K562 (cell line): ENCODE results near the gene TRIM25. TPM values are rescaled to one million over a fixed set of nuclear protein-coding genes. Genes with fewer than 3 reads are reported as not detected.

ENCODE experiments used
- ATAC-seq: fragments of 200-7000 bp; cut with Tn5 transposase; 3 replicates; pipeline ENCODE4 v1.9.1; 2020; ENCODE audit warnings: moderate library complexity
- BruUV-seq: library from RNA; stranded (reverse); fragments of 400-500 nt; replicated peaks from 2 replicates; lab custom pipeline; 2021; lab: Mats Ljungman, UMichigan
- CTCF ChIA-PET: fragments of 300-600 bp; formaldehyde crosslinking; extraction: SDS; loops from one replicate; lab custom pipeline; 2021; ENCODE audit warnings: low intra/inter-chr PET ratio; lab: Yijun Ruan, JAX
- POLR2A ChIA-PET: fragments of 300-600, 350-650 bp; sonication (Branson Sonifier 250); formaldehyde crosslinking; extraction: SDS; loops from one replicate; lab custom pipeline; 2021; ENCODE audit warnings: antibody characterized with exemption, inconsistent platforms; lab: Yijun Ruan, JAX
- DNase-seq, 4 experiments: peaks; one replicate each; pipeline versions ENCODE4 v3.0.0 to v3.0.0-alpha.2; 2011 to 2018; ENCODE audit warnings: low spot score in 3 of 4, mixed read lengths in 3 of 4; ENCODE audit errors: extremely low read depth in 1 of 4
- FAIRE-seq: peaks from 2 replicates; lab custom pipeline; 2011; peaks lifted over from hg19 to GRCh38; lab: Jason Lieb, UNC
- H2AFZ ChIP-seq: 2 replicates; pipeline ENCODE4 v1.6.0; 2011; ENCODE audit warnings: low read depth, low read length, control low read depth, inconsistent platforms
- H3K27ac ChIP-seq: fragments of 200-600 bp; 3 replicates; pipeline ENCODE4 v1.8.0; 2011; ENCODE audit warnings: low read depth, mild to moderate bottlenecking, control low read depth, inconsistent platforms, low read length, moderate library complexity, mixed read lengths; ENCODE audit errors: extremely low read depth
- H3K27me3 ChIP-seq, 2 experiments: fragments of 300-600 bp in 1 of 2; 2 replicates in 1 of 2; 3 replicates in 1 of 2; pipeline versions ENCODE4 v1.6.0 to v1.8.0; 2011; ENCODE audit warnings: inconsistent platforms in 2 of 2, low read length in 2 of 2, mild to moderate bottlenecking in 1 of 2, mixed read lengths in 1 of 2, moderate library complexity in 1 of 2; ENCODE audit not compliant: control insufficient read depth in 2 of 2, insufficient read depth in 2 of 2
- H3K36me3 ChIP-seq: fragments of 300-600 bp; 3 replicates; pipeline ENCODE4 v1.8.0; 2011; ENCODE audit warnings: mild to moderate bottlenecking, low read length, inconsistent platforms; ENCODE audit not compliant: control insufficient read depth, insufficient read depth
- H3K4me1 ChIP-seq, 2 experiments: fragments of 200-600 bp in 1 of 2; replicated peaks in 1 of 2; 2 replicates in 1 of 2; 3 replicates in 1 of 2; pipeline versions ENCODE4 v1.5.1 to v1.8.0; 2011; ENCODE audit warnings: inconsistent platforms in 2 of 2, low read length in 2 of 2, mild to moderate bottlenecking in 1 of 2, mixed read lengths in 1 of 2, moderate library complexity in 1 of 2; ENCODE audit not compliant: control insufficient read depth in 2 of 2, insufficient read depth in 2 of 2
- H3K4me2 ChIP-seq: 2 replicates; pipeline ENCODE4 v1.6.1; 2011; ENCODE audit warnings: low read length, control low read depth, inconsistent platforms, mixed read lengths; ENCODE audit not compliant: insufficient read depth
- H3K4me3 ChIP-seq: fragments of 200-600 bp; sonication (generic), shearing (Covaris generic); 2 replicates; pipeline ENCODE4 v1.5.1; 2016; ENCODE audit warnings: control low read depth, inconsistent platforms
- H3K79me2 ChIP-seq: fragments of 200-600 bp; 3 replicates; pipeline ENCODE4 v1.8.0; 2011; ENCODE audit warnings: low read length, inconsistent platforms; ENCODE audit not compliant: control insufficient read depth, insufficient read depth
- H3K9ac ChIP-seq, 2 experiments: 2 replicates each; pipeline versions ENCODE4 v1.6.0 to v1.6.1; 2011; ENCODE audit warnings: low read depth in 2 of 2, low read length in 2 of 2, control low read depth in 1 of 2, inconsistent platforms in 1 of 2, mild to moderate bottlenecking in 1 of 2, mixed read lengths in 1 of 2; ENCODE audit not compliant: insufficient read depth in 1 of 2
- H3K9me1 ChIP-seq: one replicate; pipeline ENCODE4 v1.6.0; 2011; ENCODE audit warnings: inconsistent platforms, mild to moderate bottlenecking, low read length, moderate library complexity; ENCODE audit not compliant: control insufficient read depth, insufficient read depth
- H3K9me3 ChIP-seq: replicated peaks from 2 replicates; pipeline ENCODE4 v1.5.1; 2011; ENCODE audit warnings: low read depth, low read length, inconsistent platforms; ENCODE audit not compliant: control insufficient read depth, insufficient read depth
- H4K20me1 ChIP-seq: replicated peaks from 2 replicates; pipeline ENCODE4 v1.6.1; 2011; ENCODE audit warnings: low read length, inconsistent platforms, mixed read lengths; ENCODE audit not compliant: control insufficient read depth, insufficient read depth
- ESRRA ChIP-seq: fragments of 450-650 bp; IDR thresholded peaks from 2 replicates; pipeline ENCODE4 v1.6.1; 2014; ENCODE audit warnings: low read depth, mild to moderate bottlenecking, moderate library complexity, borderline replicate concordance
- ESRRB ChIP-seq: fragments of 250-450 bp; sonication (Bioruptor Pico); IDR thresholded peaks from 2 replicates; pipeline ENCODE4 v1.5.0; 2020; ENCODE audit warnings: mild to moderate bottlenecking, moderate library complexity, borderline replicate concordance
- GABPB1 ChIP-seq: sonication (generic); formaldehyde crosslinking; IDR thresholded peaks from 2 replicates; pipeline ENCODE4 v1.8.0; 2022; ENCODE audit warnings: mild to moderate bottlenecking, missing genetic modification reagents
- SRF ChIP-seq, 2 experiments: fragments of 250-450, 450-650 bp in 1 of 2; sonication (Bioruptor Pico) in 1 of 2; sonication (generic) in 1 of 2; formaldehyde crosslinking; IDR thresholded peaks; 2 replicates each; pipeline versions ENCODE4 v1.5.0 to v1.5.1; 2020 to 2022; ENCODE audit warnings: mild to moderate bottlenecking in 1 of 2, missing genetic modification reagents in 1 of 2
- STAT5B ChIP-seq: fragments of 250-450 bp; sonication (Bioruptor Pico); IDR thresholded peaks from 2 replicates; pipeline ENCODE4 v1.8.0; 2021; ENCODE audit warnings: mild to moderate bottlenecking, inconsistent platforms
- TCF7L2 ChIP-seq: fragments of 150-350 bp; IDR thresholded peaks from 2 replicates; pipeline ENCODE4 v1.6.1; 2016; ENCODE audit warnings: low read depth, mild to moderate bottlenecking, low read length, moderate library complexity
- ZNF165 ChIP-seq: fragments of 250-450 bp; sonication (Bioruptor Pico); IDR thresholded peaks from 2 replicates; pipeline ENCODE4 v1.4.0; 2020; ENCODE audit warnings: borderline replicate concordance
- ZNF274 ChIP-seq: IDR thresholded peaks from 2 replicates; pipeline ENCODE4 v1.6.1; 2011; ENCODE audit warnings: low read depth, mild to moderate bottlenecking, low read length, moderate library complexity, borderline replicate concordance
- ZNF76 ChIP-seq: fragments of 250-450 bp; sonication (Bioruptor Pico); IDR thresholded peaks from 2 replicates; pipeline ENCODE4 v1.4.0; 2020; ENCODE audit warnings: mild to moderate bottlenecking, moderate library complexity, borderline replicate concordance
- WGBS: fragments of 100-300 bp; shearing (Covaris generic); methylation state at CpG from one replicate; pipeline ENCODE4 v1.1.6; 2016; ENCODE audit warnings: low coverage, mixed read lengths; ENCODE audit not compliant: insufficient coverage; ENCODE audit errors: missing lambda C conversion rate; 5-methylcytosine and 5-hydroxymethylcytosine counted together
- in situ Hi-C: fragments of 300-500 bp; cut with MboI; formaldehyde crosslinking; loops from 4 replicates; pipeline ENCODE4 v1.15.0; 2018; ENCODE audit warnings: inconsistent platforms, mixed read lengths
- intact Hi-C: fragments of 100-400 bp; cut with micrococcal nuclease; formaldehyde crosslinking; loops from 2 replicates; pipeline ENCODE4 v1.14.2; 2022
- polyA plus RNA-seq, 8 experiments: library from polyadenylated mRNA; depleted of rRNA in 4 of 8; stranded (reverse) in 5 of 8; unstranded in 3 of 8; fragments of >200 nt; fragmentation: Nextera tagmentation in 2 of 8; fragmentation: Illumina TruSeq in 1 of 8; extraction: Ambion mirVana in 2 of 8; extraction: Trizol in 1 of 8; gene quantifications; 2 replicates each; pipeline versions ENCODE4 v1.2.1 to v1.2.3, GENCODE V29; 2011 to 2014; ENCODE audit warnings: inconsistent platforms in 1 of 8, missing spikeins in 1 of 8
- total RNA-seq, 7 experiments: library from RNA; depleted of rRNA in 6 of 7; stranded (reverse); fragments of >200 nt in 6 of 7; fragmentation: Illumina TruSeq in 2 of 7; extraction: Trizol in 2 of 7; gene quantifications; 2 replicates each; pipeline versions ENCODE4 v1.2.1 to v1.2.3, GENCODE V29; 2011 to 2021; ENCODE audit warnings: low replicate concordance in 1 of 7
- TF ChIP-seq, protein P1 (sequence below): fragments of 250-450 bp; sonication (Bioruptor Pico); IDR thresholded peaks from 2 replicates; pipeline ENCODE4 v1.8.0; 2021; ENCODE audit warnings: mild to moderate bottlenecking, moderate library complexity
- TF ChIP-seq, protein P2 (sequence below): fragments of 450-650 bp; IDR thresholded peaks from 2 replicates; pipeline ENCODE4 v1.6.1; 2016; ENCODE audit warnings: mild to moderate bottlenecking
- TF ChIP-seq, protein P3 (sequence below): fragments of 250-450 bp; sonication (Bioruptor Pico); IDR thresholded peaks from 2 replicates; pipeline ENCODE4 v1.6.1; 2021; ENCODE audit warnings: mild to moderate bottlenecking

The TRIM25 gene
- total and polyA plus RNA-seq, 9 of the 15 experiments (the other 6 are each of a cell fraction or from before 2014, with no cell fraction given) = 5.9 to 49.5 (median 24.5) TPM

DNA sequence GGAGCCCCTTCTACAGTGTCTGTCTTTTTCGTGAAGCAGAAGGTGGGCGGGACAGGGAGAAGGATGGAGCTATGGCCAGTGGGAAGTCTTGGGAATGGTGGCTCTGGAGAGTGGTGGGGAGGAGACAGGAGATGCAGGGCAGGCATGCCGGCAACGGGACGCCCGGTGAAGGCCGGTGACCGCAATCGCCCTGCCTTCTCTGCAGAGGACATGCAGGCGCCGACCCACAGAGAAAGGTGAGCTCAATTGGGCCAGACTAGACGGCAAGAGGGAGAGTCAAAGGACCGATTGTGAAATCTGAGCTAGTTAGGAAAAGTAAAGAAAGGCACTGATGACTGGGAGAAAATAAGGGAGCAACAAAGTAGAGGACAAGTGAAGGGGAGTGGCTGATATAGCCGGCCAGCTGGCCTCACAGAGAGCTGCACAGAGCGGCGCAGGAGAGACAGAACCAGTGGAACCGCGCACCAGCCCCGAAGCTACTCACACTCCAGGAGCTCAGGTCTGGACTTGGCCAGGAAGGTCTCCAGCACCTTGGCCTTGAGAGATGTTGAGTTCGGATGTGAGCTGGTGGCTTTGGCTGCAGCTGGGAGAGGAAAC, 18.9 kb downstream of the TRIM25 start (continued):
- TF ChIP-seq, protein P1, sequence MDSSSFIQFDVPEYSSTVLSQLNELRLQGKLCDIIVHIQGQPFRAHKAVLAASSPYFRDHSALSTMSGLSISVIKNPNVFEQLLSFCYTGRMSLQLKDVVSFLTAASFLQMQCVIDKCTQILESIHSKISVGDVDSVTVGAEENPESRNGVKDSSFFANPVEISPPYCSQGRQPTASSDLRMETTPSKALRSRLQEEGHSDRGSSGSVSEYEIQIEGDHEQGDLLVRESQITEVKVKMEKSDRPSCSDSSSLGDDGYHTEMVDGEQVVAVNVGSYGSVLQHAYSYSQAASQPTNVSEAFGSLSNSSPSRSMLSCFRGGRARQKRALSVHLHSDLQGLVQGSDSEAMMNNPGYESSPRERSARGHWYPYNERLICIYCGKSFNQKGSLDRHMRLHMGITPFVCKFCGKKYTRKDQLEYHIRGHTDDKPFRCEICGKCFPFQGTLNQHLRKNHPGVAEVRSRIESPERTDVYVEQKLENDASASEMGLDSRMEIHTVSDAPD (CRISPR knock-in tag) = no peak
- TF ChIP-seq, protein P2, sequence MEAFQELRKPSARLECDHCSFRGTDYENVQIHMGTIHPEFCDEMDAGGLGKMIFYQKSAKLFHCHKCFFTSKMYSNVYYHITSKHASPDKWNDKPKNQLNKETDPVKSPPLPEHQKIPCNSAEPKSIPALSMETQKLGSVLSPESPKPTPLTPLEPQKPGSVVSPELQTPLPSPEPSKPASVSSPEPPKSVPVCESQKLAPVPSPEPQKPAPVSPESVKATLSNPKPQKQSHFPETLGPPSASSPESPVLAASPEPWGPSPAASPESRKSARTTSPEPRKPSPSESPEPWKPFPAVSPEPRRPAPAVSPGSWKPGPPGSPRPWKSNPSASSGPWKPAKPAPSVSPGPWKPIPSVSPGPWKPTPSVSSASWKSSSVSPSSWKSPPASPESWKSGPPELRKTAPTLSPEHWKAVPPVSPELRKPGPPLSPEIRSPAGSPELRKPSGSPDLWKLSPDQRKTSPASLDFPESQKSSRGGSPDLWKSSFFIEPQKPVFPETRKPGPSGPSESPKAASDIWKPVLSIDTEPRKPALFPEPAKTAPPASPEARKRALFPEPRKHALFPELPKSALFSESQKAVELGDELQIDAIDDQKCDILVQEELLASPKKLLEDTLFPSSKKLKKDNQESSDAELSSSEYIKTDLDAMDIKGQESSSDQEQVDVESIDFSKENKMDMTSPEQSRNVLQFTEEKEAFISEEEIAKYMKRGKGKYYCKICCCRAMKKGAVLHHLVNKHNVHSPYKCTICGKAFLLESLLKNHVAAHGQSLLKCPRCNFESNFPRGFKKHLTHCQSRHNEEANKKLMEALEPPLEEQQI = no peak
- TF ChIP-seq GABPB1 (CRISPR knock-in tag) (no peak), SRF (CRISPR knock-in tag; IDR thresholded peaks at IDR 0.05) (no peak)

DNA sequence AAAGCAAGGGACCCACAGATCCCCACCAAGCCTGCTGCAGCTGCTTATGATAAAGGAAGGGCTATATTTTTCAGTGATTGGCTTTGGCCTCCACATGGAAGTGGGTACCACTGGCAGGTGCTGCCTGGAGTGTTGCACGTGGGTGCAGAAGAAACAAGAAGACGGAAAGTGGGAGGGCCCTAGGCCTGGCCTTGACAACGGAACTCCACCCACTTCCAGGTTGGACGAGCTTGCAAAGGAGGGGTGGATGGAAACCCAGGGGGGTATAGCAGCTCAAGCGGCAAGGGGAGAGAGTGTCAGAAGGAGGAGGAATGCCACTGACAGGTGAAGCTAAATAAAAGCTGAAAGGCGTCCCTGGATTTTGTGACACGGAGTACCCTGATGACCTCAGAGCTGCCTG, 20.3 kb downstream of the TRIM25 start:
- H3K4me3 ChIP-seq = no peak overlapping the region
- ChIA-PET CTCF (no interaction called here), POLR2A (interaction anchor here (0.6 to 3.4 kb wide), 7 partner anchors 10 to 230 kb away, joined by 3 to 13 read pairs (median 3); partner anchors contain the start of gene C17orf67)
- peaks cover 88% of the 10 kb centered on the region for H3K36me3 ChIP-seq
- FAIRE-seq (no peak), ATAC-seq (no peak), DNase-seq (no peak)
- H4K20me1 ChIP-seq = no peaks in the 10 kb centered on the region; the same call in 1 of the 2 replicates
- BruUV-seq = no TSS peak
- no peaks in the 10 kb centered on the region for H3K4me1 ChIP-seq
- no peaks in the 10 kb centered on the region for H3K27me3 ChIP-seq
- no peaks in the 10 kb centered on the region for H3K79me2 ChIP-seq
- H3K27ac ChIP-seq = no peak overlapping the region
- H3K9me3 ChIP-seq = no peaks in the 10 kb centered on the region
- H2AFZ ChIP-seq = no peak overlapping the region
- intact Hi-C loops (loop anchor here (5.0 kb wide), 1 partner anchor 49 kb away; no protein-coding TSS in a partner anchor), in situ Hi-C loops (no loop called here)
- no peak overlapping the region for H3K9ac ChIP-seq
- TF ChIP-seq ZNF274 (no peak), ESRRA (0 out of 2 replicates have a peak, but pooled peaks have one; percentile 16), ESRRB (no peak), ZNF76 (CRISPR knock-in tag) (no peak), STAT5B (no peak), ZNF165 (CRISPR knock-in tag) (no peak), TCF7L2 (no peak)
- TF ChIP-seq, protein P3, sequence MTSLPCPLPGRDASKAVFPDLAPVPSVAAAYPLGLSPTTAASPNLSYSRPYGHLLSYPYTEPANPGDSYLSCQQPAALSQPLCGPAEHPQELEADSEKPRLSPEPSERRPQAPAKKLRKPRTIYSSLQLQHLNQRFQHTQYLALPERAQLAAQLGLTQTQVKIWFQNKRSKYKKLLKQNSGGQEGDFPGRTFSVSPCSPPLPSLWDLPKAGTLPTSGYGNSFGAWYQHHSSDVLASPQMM (CRISPR knock-in tag) = no peak
- no peak overlapping the region for H3K4me2 ChIP-seq
- peaks cover 5% of the 10 kb centered on the region for H3K9me1 ChIP-seq
- 86% methylated on average over 7 of the region's 7 CpGs for WGBS
